NCI-H187 (cell line): ENCODE results near the gene RTN4R.

Source experiments
- DNase-seq, 2 experiments: peaks; one replicate each; lab custom pipeline; 2025; lab: John Stamatoyannopoulos, UW

Gene RTN4R

GRCh38 chr22:20257212-20258020 is 10.7 kb downstream of the RTN4R start:
- no peak for DNase-seq

- no peak for DNase-seq
Measured at GRCh38 chr22:20256551-20257211, 11.4 kb downstream of the RTN4R start.

- no peak for DNase-seq
Measured at GRCh38 chr22:20256027-20256426, 12.1 kb downstream of the RTN4R start.

- DNase-seq: no peak
Measured at GRCh38 chr22:20254975-20255946, 12.9 kb downstream of the RTN4R start.

GRCh38 chr22:20253161-20253560 is 15.0 kb downstream of the RTN4R start:
- DNase-seq: no peak

- DNase-seq: no peak
Measured at GRCh38 chr22:20251981-20252380, 16.1 kb downstream of the RTN4R start.

GRCh38 chr22:20251491-20251890 is 16.6 kb downstream of the RTN4R start:
- DNase-seq: no peak

GRCh38 chr22:20249797-20250354 is 18.2 kb downstream of the RTN4R start:
- no peak for DNase-seq

GRCh38 chr22:20248461-20248978 is 19.6 kb downstream of the RTN4R start:
- no peak for DNase-seq

GRCh38 chr22:20247608-20248171 is 20.4 kb downstream of the RTN4R start:
- DNase-seq: no peak

GRCh38 chr22:20247010-20247505 is 21.1 kb downstream of the RTN4R start:
- DNase-seq: no peak

GRCh38 chr22:20246368-20247009 is 21.6 kb downstream of the RTN4R start:
- no peak for DNase-seq

GRCh38 chr22:20245577-20246367 is 22.3 kb downstream of the RTN4R start:
- DNase-seq: no peak

GRCh38 chr22:20244691-20245576 is 23.2 kb downstream of the RTN4R start:
- DNase-seq: no peak

- DNase-seq: no peak
Measured at GRCh38 chr22:20244250-20244648, 23.9 kb downstream of the RTN4R start.

GRCh38 chr22:20243537-20244249 is 24.4 kb downstream of the RTN4R start:
- DNase-seq: peak; percentile 13 to 38

GRCh38 chr22:20243176-20243536 is 25.0 kb downstream of the RTN4R start:
- DNase-seq: no peak
